ENCODE data around the gene KLHL17. TPM values are rescaled to one million over a fixed set of nuclear protein-coding genes. Genes with fewer than 3 reads are reported as not detected.
A peak's percentile ranks its signal among the peaks of the same experiment; 100 is the strongest.
"Not testable (repeated sequence)": the region's sequence is repeated elsewhere in the genome, so short reads cannot be mapped to it uniquely, and the experiment has no call there.

KLHL17 gene
- total RNA-seq, 1 donor from 2014 or later: 13.6 TPM

DNA sequence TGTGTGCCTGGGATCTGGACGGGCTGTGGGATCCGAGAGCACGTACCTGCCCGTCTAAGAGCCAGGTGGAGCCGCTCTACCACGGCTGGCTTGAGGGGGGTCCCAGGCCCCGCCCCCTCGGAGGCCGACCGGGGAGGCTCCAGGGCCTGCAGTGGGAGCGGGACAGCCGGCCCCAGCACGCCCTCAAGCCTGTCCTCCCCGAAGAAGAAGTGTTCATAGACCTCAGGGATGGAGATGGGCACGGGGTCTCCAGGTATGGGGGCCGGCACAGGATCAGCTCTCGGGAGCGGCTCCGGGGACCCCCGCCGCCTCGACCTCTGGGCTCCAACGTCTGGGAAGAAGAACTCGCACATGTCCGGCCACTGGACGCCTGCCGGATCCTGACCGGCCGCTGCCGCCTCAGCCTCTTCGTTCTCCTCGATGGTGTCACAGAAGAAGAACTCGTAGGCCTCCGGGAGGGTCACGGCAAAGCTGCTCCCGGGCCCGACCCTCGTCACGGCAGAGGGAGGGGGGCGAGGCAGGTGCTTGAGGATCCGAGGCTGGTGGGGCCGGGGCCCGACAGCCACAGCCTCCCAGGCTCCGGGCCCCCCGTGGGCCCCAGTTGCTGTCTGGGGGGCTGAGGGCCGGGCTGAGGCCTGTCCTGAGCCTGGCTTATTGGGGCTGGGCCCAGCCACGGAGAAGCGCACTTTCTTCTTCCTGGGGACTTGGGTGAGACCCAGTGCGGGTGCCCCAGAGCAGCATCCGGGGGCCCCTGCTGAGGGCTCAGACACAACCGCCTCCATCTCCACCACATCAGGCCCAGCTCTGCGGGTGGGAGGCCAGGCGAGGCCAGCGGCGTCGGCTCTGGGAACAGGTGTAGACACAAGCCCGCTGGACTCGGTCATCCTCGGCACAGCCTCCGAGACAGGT, 18.7 kb downstream of the KLHL17 start:
- no peak for DNase-seq (ENCODE audit: low read depth)

DNA sequence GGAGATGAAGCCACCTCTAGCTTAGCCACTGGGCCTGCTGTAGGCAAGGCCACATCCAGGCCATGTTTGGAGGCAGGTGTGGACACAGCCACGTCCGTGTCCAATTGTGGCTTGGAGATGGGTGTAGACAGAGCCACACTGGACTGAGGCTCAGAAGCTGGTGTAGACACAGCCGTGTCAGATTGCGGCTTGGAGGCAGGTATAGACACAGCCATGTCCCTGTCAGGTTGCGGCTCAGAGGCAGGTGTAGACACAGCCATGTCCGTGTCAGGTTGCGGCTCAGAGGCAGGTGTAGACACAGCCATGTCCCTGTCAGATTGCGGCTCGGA, 19.3 kb downstream of the KLHL17 start:
- no peak for DNase-seq (ENCODE audit: low read depth)

DNA sequence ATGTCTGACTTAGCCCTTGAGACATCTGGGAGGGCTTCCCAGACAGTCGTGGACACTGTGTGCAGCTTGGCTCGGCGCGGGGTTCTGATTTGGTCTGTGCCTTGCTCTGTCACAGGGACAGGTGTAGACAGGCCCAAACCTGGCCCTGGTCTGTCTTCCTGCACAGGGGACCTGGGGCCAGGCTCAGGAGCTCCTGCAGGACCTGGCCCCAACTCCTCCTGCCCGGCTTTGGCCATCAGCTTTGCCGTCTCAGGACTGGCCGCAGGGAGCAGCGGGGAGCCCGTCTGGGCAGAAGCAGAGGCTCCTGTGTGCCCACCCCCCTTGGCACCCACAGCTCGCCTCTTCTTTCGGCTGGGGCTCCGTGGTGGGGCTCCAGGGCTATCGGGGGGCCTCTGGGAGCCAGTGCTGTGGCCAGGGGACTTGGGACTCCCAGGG, 19.8 kb downstream of the KLHL17 start:
- no peak for DNase-seq (ENCODE audit: low read depth)

DNA sequence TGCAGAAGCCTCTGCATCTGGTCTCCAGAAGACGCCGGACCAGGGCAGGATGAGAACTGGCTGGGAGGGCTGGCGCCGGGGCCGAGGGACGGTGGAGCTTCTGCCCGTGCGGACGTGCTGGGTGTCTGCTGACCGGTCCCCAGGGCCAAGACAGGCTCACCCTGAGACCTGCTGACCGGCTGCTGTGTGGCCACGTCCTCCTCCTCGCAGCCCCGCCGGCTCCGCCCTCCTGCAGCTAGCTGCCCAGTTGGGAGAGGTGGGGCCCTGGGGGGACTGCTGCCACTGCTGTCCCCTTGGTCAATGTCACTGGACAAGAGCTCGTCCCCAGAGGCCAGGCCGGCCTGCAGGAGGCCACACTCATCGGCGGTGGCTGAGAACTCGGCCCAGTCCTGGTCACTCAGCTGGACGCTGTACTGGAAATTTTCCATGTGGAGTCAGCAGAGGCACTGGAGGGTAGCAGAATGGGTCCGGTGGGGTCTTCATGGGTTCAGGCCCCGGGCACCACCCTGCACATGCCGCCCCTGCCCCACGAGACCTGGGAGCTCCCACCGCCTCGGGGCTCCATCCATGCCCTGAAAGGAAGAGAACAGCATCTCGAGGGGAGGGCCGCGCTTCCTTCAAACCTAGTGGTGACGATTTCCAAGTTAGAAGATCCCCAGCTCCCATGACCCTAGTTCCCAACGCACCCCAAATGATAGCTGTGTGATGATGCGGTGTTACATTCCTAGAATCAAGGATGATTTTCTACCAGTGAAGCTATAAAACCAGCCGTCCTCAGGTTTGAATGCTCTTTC, 20.4 kb downstream of the KLHL17 start:
- DNase-seq (ENCODE audit: low read depth): no peak

DNA sequence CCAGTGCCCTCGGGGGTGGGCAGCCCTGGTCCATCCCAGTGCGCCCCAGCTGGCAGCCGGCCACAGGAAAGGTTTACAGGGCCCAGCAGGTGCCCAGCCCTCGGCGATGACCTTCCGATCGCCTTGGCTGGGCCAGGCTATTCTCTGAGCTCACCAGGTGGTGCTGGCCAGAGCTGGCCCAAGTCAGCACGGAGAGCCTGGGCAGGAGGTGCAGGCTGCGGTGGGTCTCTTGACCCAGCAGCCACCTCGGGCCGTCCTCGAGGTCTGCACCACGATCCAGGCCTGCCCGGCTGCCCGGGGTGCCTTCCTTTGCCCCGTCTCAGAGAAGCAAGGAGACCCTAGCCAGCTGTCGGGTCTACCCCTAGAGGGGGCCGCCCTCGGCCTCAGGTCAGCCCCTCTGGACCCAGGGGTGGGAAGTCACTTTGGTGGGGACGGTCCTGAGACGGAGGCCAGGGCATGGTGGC, 21.1 kb downstream of the KLHL17 start:
- no peak for DNase-seq (ENCODE audit: low read depth)

DNA sequence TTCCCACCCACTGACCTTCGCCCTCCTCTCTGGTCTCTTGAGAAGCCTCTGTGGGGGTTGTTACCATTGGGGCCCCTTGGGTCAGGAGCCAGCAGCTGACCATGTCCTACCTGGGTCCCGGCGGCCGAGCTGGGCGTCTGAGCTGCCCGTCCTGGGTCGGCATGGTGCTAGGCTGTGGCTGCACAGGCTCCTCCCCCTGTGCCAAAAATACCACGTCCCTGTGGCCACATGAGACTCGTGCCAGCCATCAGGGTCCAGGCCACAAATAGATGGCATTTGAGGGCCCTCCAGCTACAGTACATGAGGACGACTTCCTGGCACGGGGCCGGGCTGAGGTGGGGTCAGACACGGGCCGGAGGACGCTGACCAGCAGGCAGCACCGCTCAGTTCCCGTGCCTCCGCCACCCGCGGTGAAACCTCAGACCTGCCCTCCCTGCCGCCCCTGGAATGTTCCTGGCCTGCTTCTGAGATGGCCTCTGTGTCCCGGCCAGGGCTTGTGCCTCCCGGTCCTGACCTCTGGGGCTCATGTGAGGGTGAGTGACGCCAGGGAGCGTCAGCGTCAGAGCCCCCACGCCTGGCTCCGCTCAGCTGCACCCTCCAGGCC, 21.7 kb downstream of the KLHL17 start, which contains the start of gene PERM1:
PERM1 (minus strand) TSS at position 139 of the 604 bp plus-strand sequence. CDS start 1,064 bp downstream, outside the sequence.
- DNase-seq (ENCODE audit: low read depth): peak; percentile 68

DNA sequence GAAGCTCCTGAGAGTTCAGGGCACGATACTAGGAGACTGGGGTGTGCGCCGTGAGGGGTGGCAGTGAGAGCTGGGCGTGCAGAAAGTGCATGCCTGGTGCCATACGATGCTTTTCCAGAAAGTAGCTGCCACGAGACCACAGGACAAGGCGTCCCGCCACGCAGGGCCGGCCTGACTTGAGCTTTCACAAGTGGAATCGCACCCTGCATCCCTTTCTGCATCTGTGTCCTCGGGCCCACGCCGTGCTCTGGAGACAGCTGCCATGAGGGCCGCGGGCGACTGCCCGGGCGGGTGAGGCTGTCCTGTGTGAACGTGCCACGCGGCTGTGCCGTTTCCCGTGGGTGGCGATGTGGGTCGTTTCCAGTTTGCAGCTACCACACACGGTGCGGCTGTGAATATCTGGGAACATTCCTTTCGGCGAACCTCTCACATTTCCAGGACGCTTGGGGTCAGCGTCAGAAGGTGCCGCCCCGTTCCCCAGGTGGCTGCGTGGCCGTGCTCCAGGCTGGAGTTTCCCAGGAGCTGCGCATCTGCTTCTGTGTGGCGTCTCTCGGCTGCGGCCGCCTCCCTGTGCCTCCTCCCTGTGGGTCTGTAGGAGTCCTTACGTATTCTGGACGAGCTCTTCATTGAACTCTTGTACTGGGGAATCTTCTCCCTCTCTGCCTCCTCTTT, 22.5 kb downstream of the KLHL17 start:
- no peak for DNase-seq (ENCODE audit: low read depth)

DNA sequence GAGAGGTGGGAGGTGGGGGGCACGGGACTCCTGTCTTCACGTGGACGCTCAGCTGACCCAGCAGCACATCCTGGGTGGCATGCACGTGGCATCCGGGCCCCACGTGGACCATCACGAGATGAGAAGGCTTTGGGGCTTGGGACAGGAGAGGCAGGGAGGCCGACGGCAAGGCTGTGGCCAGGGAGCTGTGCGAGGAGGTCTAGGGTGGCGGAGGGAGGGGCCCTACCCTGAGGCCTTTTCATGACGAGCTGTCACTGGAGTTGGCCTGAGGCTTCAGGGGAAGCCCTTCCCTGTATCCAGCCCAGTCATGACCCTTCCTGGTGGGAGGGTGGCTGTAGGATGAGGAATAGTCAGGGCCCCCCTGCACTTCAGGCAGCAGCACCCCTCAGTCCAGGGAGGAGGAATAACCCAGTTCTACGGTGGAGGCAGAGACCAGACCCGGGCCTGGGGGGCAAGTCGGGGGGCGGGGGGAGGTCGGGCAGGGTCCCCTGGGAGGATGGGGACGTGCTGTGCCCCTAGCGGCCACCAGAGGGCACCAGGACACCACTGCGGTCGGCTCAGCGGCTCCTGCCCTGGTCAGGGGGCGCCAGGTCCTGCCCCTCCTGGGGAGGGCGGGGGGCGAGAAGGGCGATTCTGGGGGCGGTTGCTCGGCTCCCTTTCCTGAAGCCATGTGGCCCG, 23.6 kb downstream of the KLHL17 start:
- peak; percentile 29 for DNase-seq (ENCODE audit: low read depth)

DNA sequence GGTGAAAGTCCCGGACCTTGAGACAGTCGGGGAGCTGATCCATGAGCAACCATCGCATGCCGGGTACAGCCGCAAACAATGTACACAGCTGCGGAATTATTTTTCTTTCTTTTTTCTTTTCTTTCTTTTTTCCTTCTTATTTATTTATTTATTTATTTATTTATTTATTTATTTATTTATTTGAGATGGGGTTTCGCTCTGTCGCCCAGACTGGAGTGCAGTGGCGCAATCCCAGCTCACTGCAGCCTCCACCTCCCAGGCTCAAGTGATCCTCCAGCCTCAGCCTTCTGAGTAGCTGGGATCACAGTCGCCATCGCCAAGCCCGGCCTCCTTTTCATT, 24.1 kb downstream of the KLHL17 start:
- DNase-seq (ENCODE audit: low read depth): no peak

DNA sequence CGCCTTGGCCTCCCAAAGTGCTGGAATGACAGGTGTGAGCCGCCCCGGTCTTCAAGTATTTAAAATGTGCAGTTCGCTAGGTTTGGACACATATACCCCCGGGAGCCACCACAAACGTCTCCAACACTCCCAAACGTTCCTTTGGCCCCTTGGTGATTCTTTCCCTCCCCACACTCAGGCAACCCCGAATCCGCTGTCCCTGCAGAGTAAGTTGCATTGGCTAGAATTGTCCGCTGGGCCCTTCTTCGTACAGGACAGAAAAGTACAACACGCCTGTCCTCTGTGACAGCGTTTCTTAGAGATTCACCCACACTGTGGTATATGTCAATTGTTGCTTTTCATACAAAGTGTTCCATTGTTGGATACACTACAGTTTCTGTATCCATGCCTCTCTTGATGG, 24.7 kb downstream of the KLHL17 start:
- no peak for DNase-seq (ENCODE audit: low read depth)

DNA sequence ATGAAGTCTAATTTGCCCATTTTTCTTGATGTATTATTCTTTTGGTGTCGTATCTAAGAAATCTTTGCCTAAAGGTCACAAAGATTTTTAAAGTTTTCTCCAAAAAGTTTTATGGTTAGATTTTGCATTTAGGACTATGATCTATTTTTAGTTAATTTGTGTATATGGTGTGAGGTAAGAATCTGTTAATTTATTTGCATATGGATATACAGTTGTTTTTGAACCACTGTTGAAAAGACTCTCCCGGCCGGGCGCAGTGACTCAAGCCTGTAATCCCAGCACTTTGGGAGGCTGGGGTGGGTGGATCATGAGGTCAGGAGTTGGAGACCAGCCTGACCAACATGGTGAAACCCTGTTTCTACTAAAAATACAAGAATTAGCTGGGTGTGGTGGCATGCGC, 27.7 kb downstream of the KLHL17 start:
- DNase-seq (ENCODE audit: low read depth): not testable (repeated sequence)

DNA sequence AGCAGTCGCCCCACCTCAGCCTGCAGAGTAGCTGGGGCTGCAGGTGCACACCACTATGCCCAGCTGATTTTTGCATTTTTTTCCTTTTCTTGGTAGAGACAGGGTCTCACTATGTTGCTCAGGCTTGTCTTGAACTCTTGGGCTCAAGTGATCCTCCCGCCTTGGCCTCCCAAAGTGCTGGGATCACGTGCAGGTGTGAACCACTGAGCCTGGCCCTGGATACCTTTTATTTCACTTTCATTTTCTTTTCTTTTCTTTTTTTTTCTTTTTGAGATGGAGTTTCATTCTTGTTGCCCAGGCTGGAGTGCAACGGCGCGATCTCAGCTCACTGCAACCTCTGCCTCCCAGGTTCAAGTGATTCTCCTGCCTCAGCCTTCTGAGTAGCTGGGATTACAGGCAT, 30.9 kb downstream of the KLHL17 start:
- not testable (repeated sequence) for DNase-seq (ENCODE audit: low read depth)

DNA sequence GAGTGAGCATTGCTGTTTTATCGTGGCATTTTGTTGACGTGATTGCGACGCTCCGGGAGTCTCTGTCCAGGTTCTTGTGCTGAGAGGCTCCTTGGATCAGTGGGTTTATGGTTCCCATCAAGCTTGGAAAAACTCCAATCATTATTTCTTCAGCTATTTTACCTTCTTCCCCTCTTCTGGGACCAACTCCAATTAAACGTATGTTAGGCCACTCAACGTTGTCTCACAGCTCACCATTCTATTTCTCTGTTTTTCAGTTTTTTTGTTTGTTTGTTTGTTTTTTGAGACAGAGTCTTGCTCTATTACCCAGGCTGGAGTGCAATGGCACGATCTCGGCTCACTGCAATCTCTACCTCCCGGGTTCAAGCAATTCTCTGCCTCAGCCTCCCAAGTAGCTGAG, 31.5 kb downstream of the KLHL17 start:
- DNase-seq (ENCODE audit: low read depth): no peak

DNA sequence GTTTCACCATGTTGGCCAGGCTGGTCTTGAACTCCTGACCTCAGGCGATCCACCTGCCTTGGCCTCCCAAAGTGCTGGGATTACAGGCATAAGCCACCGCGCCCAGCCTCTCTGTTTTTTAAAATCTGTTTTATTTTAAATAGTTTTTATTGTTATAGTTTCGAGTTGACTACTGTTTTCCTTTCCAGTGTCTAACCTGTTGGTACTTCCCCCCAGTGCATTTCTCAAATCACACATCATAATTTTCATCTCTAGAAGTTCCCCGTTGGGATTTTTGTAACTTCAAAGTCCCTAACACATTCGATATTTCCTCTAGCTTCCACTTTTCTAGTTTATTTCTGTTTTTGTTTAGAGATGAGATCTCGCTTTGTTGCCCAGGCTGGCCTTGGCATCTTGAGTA, 32.0 kb downstream of the KLHL17 start:
- DNase-seq (ENCODE audit: low read depth): no peak

DNA sequence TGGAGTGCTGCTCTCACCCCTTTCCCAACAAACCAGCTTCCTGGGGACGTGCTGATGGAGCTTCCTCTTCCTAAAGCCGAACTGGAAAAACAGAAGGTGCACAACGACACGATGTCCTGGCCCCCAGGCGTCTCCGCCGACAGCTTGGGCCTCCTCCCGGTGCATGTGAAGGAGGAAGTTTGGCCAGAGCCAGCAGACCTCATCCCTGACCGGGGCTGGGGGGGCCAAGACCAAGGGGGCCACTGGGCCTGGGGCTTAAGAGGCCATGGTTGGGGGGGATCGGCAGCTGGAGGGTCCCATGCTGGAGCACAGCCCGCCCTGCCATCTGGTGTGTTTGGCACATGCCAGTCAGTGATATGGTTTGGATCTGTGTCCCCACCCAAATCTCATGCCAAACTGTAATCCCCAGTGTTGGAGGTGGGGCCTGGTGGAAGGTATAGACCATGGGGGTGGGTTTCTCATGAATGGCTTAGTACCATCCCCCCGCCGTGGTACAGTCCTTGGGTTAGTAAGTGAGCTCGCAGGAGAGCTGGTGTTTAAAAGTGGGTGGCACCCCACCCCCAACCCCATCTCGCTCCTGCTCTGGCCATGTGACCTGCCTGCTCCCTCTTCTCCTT, 33.1 kb downstream of the KLHL17 start:
- no peak for DNase-seq (ENCODE audit: low read depth)

DNA sequence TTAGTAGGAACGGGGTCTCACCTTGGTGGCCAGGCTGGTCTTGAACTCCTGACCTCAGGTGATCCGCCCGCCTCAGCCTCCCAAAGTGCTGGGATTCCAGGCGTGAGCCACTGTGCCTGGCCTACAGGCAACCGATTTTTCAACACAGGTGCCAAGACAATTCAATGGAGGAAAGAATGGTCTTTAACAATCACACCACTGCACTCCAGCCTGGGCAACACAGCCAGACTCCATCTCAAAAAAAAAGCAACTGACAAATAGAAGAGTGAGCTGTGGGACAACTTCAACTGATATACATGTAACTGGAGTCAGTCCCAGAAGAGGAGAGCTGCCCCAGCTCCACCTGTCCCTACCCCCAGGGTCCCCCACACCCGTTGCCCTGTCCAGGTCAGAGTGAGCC, 34.2 kb downstream of the KLHL17 start:
- not testable (repeated sequence) for DNase-seq (ENCODE audit: low read depth)

DNA sequence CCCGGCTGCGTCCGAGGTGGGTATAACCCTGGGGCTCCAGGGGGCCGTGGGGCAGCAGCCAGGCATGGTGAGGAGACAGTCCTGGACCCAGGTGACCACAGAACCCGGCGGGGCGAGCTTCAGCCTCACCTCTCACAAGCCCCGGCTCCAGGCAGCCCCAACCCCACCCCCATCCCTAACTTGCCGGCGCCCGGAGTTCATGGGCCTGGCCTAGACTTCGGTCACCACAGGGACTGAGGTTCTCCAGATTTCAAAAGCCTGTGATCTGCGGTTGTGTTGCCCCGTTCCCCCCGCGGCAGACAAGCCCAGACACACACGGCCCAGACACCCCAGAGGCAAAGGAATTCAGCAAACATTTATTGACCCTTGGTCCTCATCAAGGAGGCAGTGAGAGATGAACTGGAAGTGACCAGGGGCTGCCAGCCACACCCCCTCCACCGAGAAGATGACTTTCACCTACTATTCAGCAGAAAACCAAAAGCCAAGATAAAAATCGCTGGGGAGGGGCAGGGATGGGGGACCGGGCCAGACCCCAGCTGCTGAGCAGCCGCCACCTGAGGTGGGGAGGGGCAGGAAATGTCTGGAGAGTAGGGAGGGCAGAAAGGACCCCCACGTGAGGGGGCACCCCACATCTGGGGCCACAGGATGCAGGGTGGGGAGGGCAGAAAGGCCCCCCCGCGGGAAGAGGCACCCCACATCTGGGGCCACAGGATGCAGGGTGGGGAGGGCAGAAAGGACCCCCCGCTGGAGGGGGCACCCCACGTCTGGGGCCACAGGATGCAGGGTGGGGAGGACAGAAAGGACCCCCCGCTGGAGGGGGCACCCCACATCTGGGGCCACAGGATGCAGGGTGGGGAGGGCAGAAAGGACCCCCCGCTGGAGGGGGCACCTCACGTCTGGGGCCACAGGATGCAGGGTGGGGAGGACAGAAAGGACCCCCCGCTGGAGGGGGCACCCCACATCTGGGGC, 35.6 kb downstream of the KLHL17 start:
- no peak for DNase-seq (ENCODE audit: low read depth)

DNA sequence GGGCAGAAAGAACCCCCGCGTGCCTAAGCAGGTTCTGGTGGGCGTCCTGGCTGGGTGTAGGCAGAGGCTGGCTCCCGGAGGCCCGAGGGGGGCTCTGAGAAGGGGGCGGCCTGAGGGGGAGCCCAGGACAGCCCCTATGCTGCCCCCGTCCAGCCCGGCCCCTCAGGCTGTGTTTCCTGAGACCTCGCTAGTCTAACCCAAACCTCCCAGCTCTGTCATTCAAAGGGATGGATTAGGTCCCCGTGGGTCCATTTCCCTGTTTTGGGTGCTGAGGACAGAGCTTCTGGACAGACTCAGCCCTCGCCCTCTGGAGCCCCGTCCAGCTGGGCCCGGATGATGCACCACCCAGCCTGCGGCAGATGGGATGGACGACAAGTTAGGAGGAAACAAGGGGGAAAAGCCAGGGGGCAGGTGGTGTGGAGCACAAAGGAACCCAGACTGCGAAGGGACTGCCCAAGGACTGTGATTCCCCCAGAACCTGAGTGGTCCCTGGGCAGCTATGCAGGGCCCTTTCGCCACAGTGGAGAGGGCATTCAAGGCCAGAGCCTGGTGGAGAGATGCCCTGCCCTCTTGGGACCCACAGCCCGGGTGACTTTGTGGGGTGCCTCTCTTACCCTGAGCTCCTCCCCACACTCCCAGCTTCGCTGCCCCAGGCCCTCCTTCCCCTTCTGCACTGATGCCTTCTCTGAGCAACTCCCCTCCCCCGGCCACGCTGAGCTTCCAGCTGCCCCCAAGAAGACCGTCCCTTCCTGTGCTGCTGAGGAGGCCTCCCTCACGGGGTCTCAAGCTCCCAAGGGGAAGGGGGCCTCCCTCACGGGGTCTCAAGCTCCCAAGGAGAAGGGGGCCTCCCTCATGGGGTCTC, 36.7 kb downstream of the KLHL17 start:
- no peak for DNase-seq (ENCODE audit: low read depth)
